Adrenal gland (tissue), 12 donors: ENCODE data around the gene SPIN3. TPM values are rescaled to one million over a fixed set of nuclear protein-coding genes. Genes with fewer than 3 reads are reported as not detected.

ENCODE experiments used
- DNase-seq, 7 donors: peaks; one replicate each; pipeline ENCODE4 v3.0.0-alpha.2; 2019 to 2020
- H3K27ac ChIP-seq, 5 donors: fragments of 200-600 bp; sonication (generic) in 4 of 5; 1 replicate in 3 of 5; 2 replicates in 2 of 5; pipeline versions ENCODE4 v1.5.1 to v1.8.0; 2016 to 2020; ENCODE audit warnings: mild to moderate bottlenecking in 1 of 5
- H3K27me3 ChIP-seq: fragments of 200-600 bp; 2 replicates; pipeline ENCODE4 v1.8.0; 2021
- H3K36me3 ChIP-seq, 2 donors: fragments of 200-600 bp; replicated peaks in 1 of 2; 1 replicate in 1 of 2; 2 replicates in 1 of 2; pipeline versions ENCODE4 v1.5.1 to v1.8.0; 2018 to 2022
- H3K4me1 ChIP-seq, 2 donors: fragments of 200-600 bp; replicated peaks in 1 of 2; 1 replicate in 1 of 2; 2 replicates in 1 of 2; pipeline versions ENCODE4 v1.5.1 to v1.8.0; 2018 to 2021
- H3K4me3 ChIP-seq, 4 donors: fragments of 200-600 bp; sonication (generic) in 3 of 4; one replicate each; pipeline ENCODE4 v1.5.1; 2016 to 2018
- H3K9me3 ChIP-seq, 3 donors: fragments of 200-600 bp; sonication (generic) in 1 of 3; replicated peaks in 1 of 3; 1 replicate in 2 of 3; 2 replicates in 1 of 3; pipeline versions ENCODE4 v1.5.1 to v1.8.0; 2016 to 2021
- CTCF ChIP-seq, 6 experiments: fragments of 450-650 bp in 4 of 6; fragments of 200-600 bp in 2 of 6; sonication (generic) in 1 of 6; IDR thresholded peaks; 1 replicate in 5 of 6; 2 replicates in 1 of 6; pipeline versions ENCODE4 v1.5.1 to v1.8.0; 2016 to 2021; ENCODE audit warnings: antibody characterized with exemption in 6 of 6, mild to moderate bottlenecking in 2 of 6, moderate library complexity in 1 of 6
- POLR2A ChIP-seq, 2 donors: fragments of 450-650 bp; IDR thresholded peaks; one replicate each; pipeline ENCODE4 v1.6.1; 2017; ENCODE audit warnings: antibody characterized with exemption in 2 of 2, mild to moderate bottlenecking in 2 of 2, moderate library complexity in 1 of 2
- WGBS, 4 donors: extraction: QIAGEN DNeasy Blood & Tissue Kit in 2 of 4; methylation state at CpG; one replicate each; pipeline versions ENCODE4 v1.1.5 to v1.1.7; 2013 to 2017; 5-methylcytosine and 5-hydroxymethylcytosine counted together
- intact Hi-C, 2 donors: fragments of 100-400 bp; cut with DNase I; formaldehyde crosslinking; loops; one replicate each; pipeline versions ENCODE4 v1.14.1 to v1.15.0; 2022 to 2023
- polyA plus RNA-seq, 3 donors: library from polyadenylated mRNA; stranded (reverse); fragments of 200-250 nt in 2 of 3; fragments of 350-450 nt in 1 of 3; fragmentation: Illumina TruSeq in 1 of 3; extraction: RNeasy Lipid Tissue Mini Kit (QIAGEN cat#74804) in 1 of 3; gene quantifications; one replicate each; pipeline ENCODE4 v1.2.3, GENCODE V29; 2013 to 2014
- total RNA-seq, 9 donors: library from RNA; depleted of rRNA in 4 of 9; stranded (reverse); fragments of >200 nt in 4 of 9; fragments of 120-200 nt in 1 of 9; fragmentation: NEBNext Ultra II Directional in 1 of 9; extraction: Animal tissue kit (Norgen Biotek cat#: 25700) in 1 of 9; gene quantifications; one replicate each; pipeline versions ENCODE4 v1.1.0 to v1.2.4, GENCODE V29; 2013 to 2023
- donor health status: healthy with polysubstance abuse.
- donor health status: Bipolar disorder and iron deficiency.
- donor health status: DM: yes; HTN: yes; CAD: no.
- donor health status: DM: no; HTN: no; CAD: no.
- donor health status: DM: no; HTN: no; CAD: no.
- donor health status: DM: yes; HTN: yes; CAD: no.

Gene SPIN3
- total and polyA plus RNA-seq, 12 donors, result 5.6 to 19.2 (median 10.5) TPM

GRCh38 chrX:56975611-56976010, 19.7 kb downstream of the SPIN3 start:
- 61 to 88% (median 73%) methylated on average over 2 of the region's 2 CpGs for WGBS, 4 donors
- intact Hi-C loops, result no loop called here
- Histone ChIP-seq H3K36me3 (peaks cover 0 to 13% of the 10 kb centered on the region in 2 donors), H3K4me3 (no peak overlapping the region), H3K27ac (no peak overlapping the region), H3K9me3 (no peaks in the 10 kb centered on the region), H3K4me1 (no peaks in the 10 kb centered on the region), H3K27me3 (no peaks in the 10 kb centered on the region)
- no peak for TF ChIP-seq POLR2A (IDR thresholded peaks at IDR 0.05)
- TF ChIP-seq CTCF (IDR thresholded peaks at IDR 0.05), result no peak
- DNase-seq, result no peak

GRCh38 chrX:56974408-56974807, 20.9 kb downstream of the SPIN3 start:
- peaks cover 0 to 13% of the 10 kb centered on the region in 2 donors for H3K36me3 ChIP-seq

GRCh38 chrX:56969559-56969958, 25.8 kb downstream of the SPIN3 start:
- intact Hi-C loops, result no loop called here
- Histone ChIP-seq H3K4me1 (no peaks in the 10 kb centered on the region), H3K4me3 (no peak overlapping the region), H3K27ac (no peak overlapping the region), H3K27me3 (peaks cover 6% of the 10 kb centered on the region), H3K9me3 (no peaks in the 10 kb centered on the region), H3K36me3 (no peaks in the 10 kb centered on the region)
- no peak for DNase-seq
- no peak for TF ChIP-seq POLR2A (IDR thresholded peaks at IDR 0.05)
- TF ChIP-seq CTCF (IDR thresholded peaks at IDR 0.05), result no peak

More at GRCh38 chrX:56974408-56974807, 20.9 kb downstream of the SPIN3 start:
- no peaks in the 10 kb centered on the region for H3K4me1 ChIP-seq
- TF ChIP-seq POLR2A (IDR thresholded peaks at IDR 0.05) (no peak), CTCF (IDR thresholded peaks at IDR 0.05) (no peak)
- no peak for DNase-seq
- no peak overlapping the region for H3K27ac ChIP-seq
- 70 to 86% (median 83%) methylated on average over 3 of the region's 3 CpGs for WGBS, 4 donors
- intact Hi-C loops, result no loop called here
- no peak overlapping the region for H3K4me3 ChIP-seq
- no peaks in the 10 kb centered on the region for H3K27me3 ChIP-seq
- H3K9me3 ChIP-seq, result no peaks in the 10 kb centered on the region

GRCh38 chrX:56968980-56969379, 26.4 kb downstream of the SPIN3 start:
- Histone ChIP-seq H3K27me3 (peaks cover 6% of the 10 kb centered on the region), H3K4me3 (no peak overlapping the region), H3K4me1 (no peaks in the 10 kb centered on the region), H3K27ac (no peak overlapping the region), H3K9me3 (no peaks in the 10 kb centered on the region), H3K36me3 (no peaks in the 10 kb centered on the region)
- WGBS, 4 donors, result 54 to 92% (median 77%) methylated on average over 1 of the region's 1 CpG
- no peak for TF ChIP-seq CTCF (IDR thresholded peaks at IDR 0.05)
- no peak for TF ChIP-seq POLR2A (IDR thresholded peaks at IDR 0.05)
- intact Hi-C loops, result no loop called here
- DNase-seq, result no peak
